Measurements from ENCODE around the gene TTC3.

DNA sequence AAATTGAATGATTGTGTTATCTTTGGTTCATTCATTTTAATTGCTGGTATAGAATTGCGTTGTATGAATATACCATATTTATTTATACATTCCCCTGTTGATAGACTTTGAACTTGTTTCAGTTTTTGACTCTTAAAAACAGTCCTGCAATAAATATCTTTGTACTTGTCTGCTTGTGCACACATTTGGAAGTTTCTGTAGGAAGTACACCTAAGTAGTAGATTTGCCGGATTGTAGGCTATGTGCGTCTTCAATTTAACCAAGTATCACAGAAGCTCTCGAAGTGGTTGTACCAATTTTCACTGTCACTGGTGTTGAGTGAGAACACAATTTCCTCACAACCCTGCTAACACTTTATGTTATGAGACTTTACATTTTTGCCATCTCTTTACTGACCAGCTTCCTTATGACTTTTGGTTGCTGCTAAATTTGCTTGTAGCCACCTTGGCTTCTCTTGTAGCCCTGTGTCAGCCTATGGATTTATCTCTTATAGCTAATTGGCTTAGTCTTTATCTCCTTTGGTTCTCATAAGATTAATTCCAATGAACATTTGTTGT, 2.2 kb downstream of the TTC3 start:
- no peak for TF ChIP-seq JUND (IDR thresholded peaks at IDR 0.05)
- TF ChIP-seq, protein P1, sequence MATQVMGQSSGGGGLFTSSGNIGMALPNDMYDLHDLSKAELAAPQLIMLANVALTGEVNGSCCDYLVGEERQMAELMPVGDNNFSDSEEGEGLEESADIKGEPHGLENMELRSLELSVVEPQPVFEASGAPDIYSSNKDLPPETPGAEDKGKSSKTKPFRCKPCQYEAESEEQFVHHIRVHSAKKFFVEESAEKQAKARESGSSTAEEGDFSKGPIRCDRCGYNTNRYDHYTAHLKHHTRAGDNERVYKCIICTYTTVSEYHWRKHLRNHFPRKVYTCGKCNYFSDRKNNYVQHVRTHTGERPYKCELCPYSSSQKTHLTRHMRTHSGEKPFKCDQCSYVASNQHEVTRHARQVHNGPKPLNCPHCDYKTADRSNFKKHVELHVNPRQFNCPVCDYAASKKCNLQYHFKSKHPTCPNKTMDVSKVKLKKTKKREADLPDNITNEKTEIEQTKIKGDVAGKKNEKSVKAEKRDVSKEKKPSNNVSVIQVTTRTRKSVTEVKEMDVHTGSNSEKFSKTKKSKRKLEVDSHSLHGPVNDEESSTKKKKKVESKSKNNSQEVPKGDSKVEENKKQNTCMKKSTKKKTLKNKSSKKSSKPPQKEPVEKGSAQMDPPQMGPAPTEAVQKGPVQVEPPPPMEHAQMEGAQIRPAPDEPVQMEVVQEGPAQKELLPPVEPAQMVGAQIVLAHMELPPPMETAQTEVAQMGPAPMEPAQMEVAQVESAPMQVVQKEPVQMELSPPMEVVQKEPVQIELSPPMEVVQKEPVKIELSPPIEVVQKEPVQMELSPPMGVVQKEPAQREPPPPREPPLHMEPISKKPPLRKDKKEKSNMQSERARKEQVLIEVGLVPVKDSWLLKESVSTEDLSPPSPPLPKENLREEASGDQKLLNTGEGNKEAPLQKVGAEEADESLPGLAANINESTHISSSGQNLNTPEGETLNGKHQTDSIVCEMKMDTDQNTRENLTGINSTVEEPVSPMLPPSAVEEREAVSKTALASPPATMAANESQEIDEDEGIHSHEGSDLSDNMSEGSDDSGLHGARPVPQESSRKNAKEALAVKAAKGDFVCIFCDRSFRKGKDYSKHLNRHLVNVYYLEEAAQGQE (IDR thresholded peaks at IDR 0.05; ENCODE audit: low read depth) = no peak
- TF ChIP-seq POLR2A (IDR thresholded peaks at IDR 0.05; ENCODE audit: borderline replicate concordance, extremely low read depth, insufficient read depth, insufficient read length) = no peak
- TF ChIP-seq, protein P2, sequence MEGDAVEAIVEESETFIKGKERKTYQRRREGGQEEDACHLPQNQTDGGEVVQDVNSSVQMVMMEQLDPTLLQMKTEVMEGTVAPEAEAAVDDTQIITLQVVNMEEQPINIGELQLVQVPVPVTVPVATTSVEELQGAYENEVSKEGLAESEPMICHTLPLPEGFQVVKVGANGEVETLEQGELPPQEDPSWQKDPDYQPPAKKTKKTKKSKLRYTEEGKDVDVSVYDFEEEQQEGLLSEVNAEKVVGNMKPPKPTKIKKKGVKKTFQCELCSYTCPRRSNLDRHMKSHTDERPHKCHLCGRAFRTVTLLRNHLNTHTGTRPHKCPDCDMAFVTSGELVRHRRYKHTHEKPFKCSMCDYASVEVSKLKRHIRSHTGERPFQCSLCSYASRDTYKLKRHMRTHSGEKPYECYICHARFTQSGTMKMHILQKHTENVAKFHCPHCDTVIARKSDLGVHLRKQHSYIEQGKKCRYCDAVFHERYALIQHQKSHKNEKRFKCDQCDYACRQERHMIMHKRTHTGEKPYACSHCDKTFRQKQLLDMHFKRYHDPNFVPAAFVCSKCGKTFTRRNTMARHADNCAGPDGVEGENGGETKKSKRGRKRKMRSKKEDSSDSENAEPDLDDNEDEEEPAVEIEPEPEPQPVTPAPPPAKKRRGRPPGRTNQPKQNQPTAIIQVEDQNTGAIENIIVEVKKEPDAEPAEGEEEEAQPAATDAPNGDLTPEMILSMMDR (IDR thresholded peaks at IDR 0.05 in 2 of 3, conservative IDR thresholded peaks at IDR 0.05 in 1 of 3; ENCODE audit: borderline replicate concordance in 1 of 3, insufficient read depth in 1 of 3, low read depth in 2 of 3, low read length in 2 of 3) = no peak
- TF ChIP-seq RAD21 (IDR thresholded peaks at IDR 0.05; ENCODE audit: low read depth) = no peak
- TF ChIP-seq CEBPB (IDR thresholded peaks at IDR 0.05; ENCODE audit: low read depth) = no peak
- no peak for TF ChIP-seq SIN3A (IDR thresholded peaks at IDR 0.05; ENCODE audit: low read depth)
- TF ChIP-seq EZH2 (IDR thresholded peaks at IDR 0.05) = no peak
- no peak for TF ChIP-seq YY1 (IDR thresholded peaks at IDR 0.05; ENCODE audit: extremely low read depth, insufficient replicate concordance, low read depth, low read length)
- TF ChIP-seq SP1 (IDR thresholded peaks at IDR 0.05; ENCODE audit: low read depth) = no peak
- TF ChIP-seq ZFX (IDR thresholded peaks at IDR 0.05) = no peak

Measured in HCT116 (cell line).